T-cell (primary cell): ENCODE results near the gene MYO7A. TPM values are rescaled to one million over a fixed set of nuclear protein-coding genes. Genes with fewer than 3 reads are reported as not detected.
A peak's percentile ranks its signal among the peaks of the same experiment; 100 is the strongest.

Experiments
- ATAC-seq, 4 experiments: fragments of 200-7000 bp in 3 of 4; fragments of 150-1000 bp in 1 of 4; cut with Tn5 transposase; replicated peaks in 1 of 4; 1 replicate in 3 of 4; 2 replicates in 1 of 4; pipeline ENCODE4 v1.10.0; 2021; ENCODE audit warnings: moderate library complexity in 3 of 4, mild to moderate bottlenecking in 2 of 4, moderate number of reproducible peaks in 1 of 4
- CTCF ChIA-PET, 2 donors: fragments of 300-600 bp; sonication (Branson Sonifier 250); formaldehyde crosslinking; loops; one replicate each; lab custom pipeline; 2022; ENCODE audit warnings: antibody characterized with exemption in 2 of 2; lab: Charles Lee
- POLR2A ChIA-PET, 2 donors: fragments of 300-600 bp; sonication (Branson Sonifier 250); formaldehyde crosslinking; loops; one replicate each; lab custom pipeline; 2022; ENCODE audit warnings: antibody characterized with exemption in 2 of 2; lab: Charles Lee
- DNase-seq, 35 experiments: peaks; one replicate each; pipeline versions ENCODE4 v3.0.0 to v3.0.0-alpha.2; 2013 to 2023
- H3K27ac ChIP-seq: one replicate; pipeline ENCODE4 v1.5.1; 2013; ENCODE audit warnings: low read length
- H3K27me3 ChIP-seq, 2 experiments: replicated peaks in 1 of 2; 1 replicate in 1 of 2; 2 replicates in 1 of 2; pipeline versions ENCODE4 v1.6.1 to v1.7.0; 2013; ENCODE audit warnings: low read length in 1 of 2, mixed read lengths in 1 of 2; ENCODE audit not compliant: control insufficient read depth in 2 of 2, insufficient read depth in 2 of 2; ENCODE audit errors: extremely low read depth in 1 of 2
- H3K36me3 ChIP-seq, 2 donors: 1 replicate in 1 of 2; 2 replicates in 1 of 2; pipeline versions ENCODE4 v1.6.1 to v1.7.0; 2013; ENCODE audit warnings: low read length in 1 of 2; ENCODE audit not compliant: control insufficient read depth in 2 of 2, insufficient read depth in 1 of 2; ENCODE audit errors: extremely low read depth in 1 of 2
- H3K4me1 ChIP-seq, 2 experiments: 1 replicate in 1 of 2; 2 replicates in 1 of 2; pipeline versions ENCODE4 v1.6.1 to v1.7.0; 2013; ENCODE audit warnings: low read length in 2 of 2, mixed read lengths in 1 of 2; ENCODE audit not compliant: insufficient read depth in 2 of 2, control insufficient read depth in 1 of 2; ENCODE audit errors: extremely low read depth in 1 of 2
- H3K4me3 ChIP-seq, 2 donors: 1 replicate in 1 of 2; 2 replicates in 1 of 2; pipeline versions ENCODE4 v1.5.1 to v1.7.0; 2013; ENCODE audit warnings: mild to moderate bottlenecking in 2 of 2, low read length in 1 of 2, moderate library complexity in 1 of 2; ENCODE audit not compliant: control insufficient read depth in 1 of 2; ENCODE audit errors: extremely low read depth in 1 of 2
- H3K9me3 ChIP-seq: 2 replicates; pipeline ENCODE4 v1.7.0; 2013
- H3K27ac Mint-ChIP-seq, 2 donors: one replicate each; pipeline ENCODE4 v1.8.0; 2020 to 2021; ENCODE audit warnings: mild to moderate bottlenecking in 2 of 2, mixed read lengths in 2 of 2
- H3K27me3 Mint-ChIP-seq, 2 donors: one replicate each; pipeline ENCODE4 v1.8.0; 2021 to 2022; ENCODE audit warnings: mixed read lengths in 2 of 2
- H3K36me3 Mint-ChIP-seq: one replicate; pipeline ENCODE4 v1.8.0; 2021; ENCODE audit warnings: mixed read lengths
- H3K4me1 Mint-ChIP-seq, 3 donors: one replicate each; pipeline ENCODE4 v1.8.0; 2020 to 2022; ENCODE audit warnings: mixed read lengths in 3 of 3, mild to moderate bottlenecking in 1 of 3
- H3K4me3 Mint-ChIP-seq, 3 donors: one replicate each; pipeline ENCODE4 v1.8.0; 2020 to 2022; ENCODE audit warnings: mild to moderate bottlenecking in 3 of 3, mixed read lengths in 3 of 3, moderate library complexity in 3 of 3
- H3K9me3 Mint-ChIP-seq, 3 donors: one replicate each; pipeline ENCODE4 v1.8.0; 2020 to 2022; ENCODE audit warnings: mixed read lengths in 3 of 3
- WGBS: methylation state at CpG from one replicate; pipeline ENCODE4 v1.1.5; 2013; ENCODE audit warnings: missing lambda C conversion rate; ENCODE audit not compliant: insufficient coverage; 5-methylcytosine and 5-hydroxymethylcytosine counted together
- total RNA-seq, 35 experiments: library from RNA in 6 of 35; stranded (reverse) in 6 of 35; fragments of 120-200 nt in 1 of 35; gene quantifications; one replicate each; pipeline versions ENCODE4 v1.2.1 to v1.2.4 and lab custom pipeline; 2013 to 2026

The MYO7A gene
- total RNA-seq, 5 donors from 2014 or later (not counting 1 experiment from before 2014, with no cell fraction given) = 0.15 to 1.7 (median 0.44) TPM

DNA sequence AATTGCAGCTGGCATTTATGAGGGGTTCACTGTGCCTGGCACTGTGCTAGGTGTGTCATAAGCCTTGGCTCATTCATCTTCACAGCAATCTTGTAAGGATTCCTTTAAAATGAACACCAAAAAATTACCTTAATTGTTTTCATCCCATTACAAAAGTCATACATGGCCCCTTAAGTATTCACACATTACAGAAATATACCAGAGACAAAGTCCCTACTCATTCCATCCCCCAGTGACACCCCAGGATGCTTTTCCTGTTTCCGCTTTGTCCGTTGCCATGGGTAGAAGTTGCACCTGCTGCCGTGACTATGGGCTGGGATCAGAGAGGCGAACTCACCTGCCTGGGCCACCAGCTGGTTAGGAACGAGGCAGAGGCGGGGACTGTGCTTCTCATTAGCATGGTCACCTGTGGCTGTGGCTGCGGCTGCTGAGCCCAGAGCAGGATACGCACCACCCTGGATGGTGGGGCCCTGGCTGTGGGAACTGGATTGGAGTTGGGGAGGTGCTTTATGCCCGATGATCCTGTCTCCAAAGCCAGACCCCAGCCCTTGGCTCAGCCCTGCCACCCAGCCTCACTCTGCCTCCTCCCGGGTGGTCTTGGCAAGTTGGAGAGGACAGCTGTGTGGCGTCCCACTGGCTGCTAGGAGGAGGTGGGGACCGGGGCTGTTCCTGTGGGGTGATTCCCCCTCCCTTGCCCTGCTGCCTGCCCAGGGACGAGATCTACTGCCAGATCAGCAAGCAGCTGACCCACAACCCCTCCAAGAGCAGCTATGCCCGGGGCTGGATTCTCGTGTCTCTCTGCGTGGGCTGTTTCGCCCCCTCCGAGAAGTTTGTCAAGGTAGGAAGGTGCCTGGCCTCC, 60.8 kb downstream of the MYO7A start:
- H3K36me3 Mint-ChIP-seq = no peaks in the 10 kb centered on the region
- Histone ChIP-seq H3K4me1 (peaks cover 0 to 2% of the 10 kb centered on the region in 2 experiments), H3K4me3 (no peak overlapping the region), H3K27ac (no peak overlapping the region), H3K36me3 (no peaks in the 10 kb centered on the region), H3K9me3 (no peaks in the 10 kb centered on the region), H3K27me3 (peaks cover 0 to 3% of the 10 kb centered on the region in 2 experiments)
- DNase-seq = no peak
- no peak overlapping the region for H3K27ac Mint-ChIP-seq
- H3K4me3 Mint-ChIP-seq = no peak overlapping the region
- H3K9me3 Mint-ChIP-seq = no peaks in the 10 kb centered on the region
- 89% methylated on average over 12 of the region's 18 CpGs for WGBS
- no peak for ATAC-seq
- H3K27me3 Mint-ChIP-seq = no peaks in the 10 kb centered on the region
- H3K4me1 Mint-ChIP-seq = no peaks in the 10 kb centered on the region
- ChIA-PET CTCF (no interaction called here), POLR2A (no interaction called here)

DNA sequence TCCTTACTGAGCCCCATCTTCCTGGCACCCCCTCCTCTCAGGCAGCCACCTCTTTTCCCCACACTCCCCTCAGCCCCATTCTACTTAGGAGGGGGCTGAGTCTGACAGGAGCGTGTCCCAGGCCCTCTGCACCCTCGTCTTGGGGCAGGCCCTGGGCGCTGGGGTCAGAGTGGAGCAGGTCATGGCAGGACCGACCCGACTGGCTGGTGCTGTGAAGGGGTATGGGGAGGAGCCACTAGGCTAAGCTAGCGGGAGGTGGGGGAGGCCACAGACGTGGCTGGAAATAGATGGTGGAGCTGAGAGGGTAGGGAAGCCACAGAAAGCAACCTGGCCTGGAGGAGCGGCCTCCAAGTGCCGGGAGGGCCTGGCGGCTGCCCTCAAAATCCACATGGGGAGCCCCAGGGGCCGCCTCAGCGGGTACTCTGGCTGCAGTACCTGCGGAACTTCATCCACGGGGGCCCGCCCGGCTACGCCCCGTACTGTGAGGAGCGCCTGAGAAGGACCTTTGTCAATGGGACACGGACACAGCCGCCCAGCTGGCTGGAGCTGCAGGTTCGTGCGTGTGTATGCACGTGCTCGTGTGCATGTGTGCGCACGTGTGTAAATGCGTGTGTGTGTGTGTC, 61.7 kb downstream of the MYO7A start:
- Mint-ChIP-seq H3K27me3 (no peaks in the 10 kb centered on the region), H3K4me3 (no peak overlapping the region), H3K4me1 (no peaks in the 10 kb centered on the region), H3K9me3 (no peaks in the 10 kb centered on the region), H3K27ac (no peak overlapping the region), H3K36me3 (no peaks in the 10 kb centered on the region)
- no peaks in the 10 kb centered on the region for H3K36me3 ChIP-seq
- CTCF ChIA-PET = no interaction called here
- H3K27me3 ChIP-seq = peaks cover 0 to 3% of the 10 kb centered on the region in 2 experiments
- WGBS = 92% methylated on average over 18 of the region's 28 CpGs
- no peaks in the 10 kb centered on the region for H3K9me3 ChIP-seq
- H3K4me3 ChIP-seq = no peak overlapping the region
- no peak overlapping the region for H3K27ac ChIP-seq
- H3K4me1 ChIP-seq = peaks cover 0 to 2% of the 10 kb centered on the region in 2 experiments
- DNase-seq = no peak
- POLR2A ChIA-PET = no interaction called here
- ATAC-seq = no peak

DNA sequence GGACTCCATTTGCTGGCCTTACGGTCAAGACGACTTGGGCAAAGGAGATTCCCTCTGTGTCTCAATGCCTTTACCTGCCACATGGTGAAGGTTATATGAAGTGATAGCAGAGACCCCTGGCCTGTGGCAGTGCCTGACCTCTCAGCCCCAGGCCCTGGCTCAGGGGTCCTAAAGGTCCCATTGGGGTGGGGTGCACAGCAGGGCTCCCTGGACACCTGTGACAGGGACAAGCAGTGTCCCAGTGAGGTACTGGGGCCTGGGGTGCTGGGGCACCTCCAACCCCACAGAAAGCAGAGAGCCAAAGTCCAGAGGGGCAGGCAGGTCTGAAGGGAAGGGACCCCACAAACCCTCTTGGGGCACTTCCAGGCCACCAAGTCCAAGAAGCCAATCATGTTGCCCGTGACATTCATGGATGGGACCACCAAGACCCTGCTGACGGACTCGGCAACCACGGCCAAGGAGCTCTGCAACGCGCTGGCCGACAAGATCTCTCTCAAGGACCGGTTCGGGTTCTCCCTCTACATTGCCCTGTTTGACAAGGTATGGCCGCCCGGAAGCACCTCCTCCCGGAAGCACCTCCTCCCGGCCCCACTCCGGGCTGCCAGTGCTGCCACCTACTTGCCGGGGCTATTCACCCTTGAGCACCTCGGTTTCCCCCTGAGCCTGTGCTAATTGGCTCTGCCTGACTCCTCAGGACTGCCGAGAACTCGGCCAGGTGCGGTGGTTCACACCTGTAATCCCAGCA, 62.5 kb downstream of the MYO7A start:
- ChIA-PET POLR2A (no interaction called here), CTCF (no interaction called here)
- Mint-ChIP-seq H3K4me1 (no peaks in the 10 kb centered on the region), H3K27ac (no peak overlapping the region), H3K4me3 (no peak overlapping the region), H3K36me3 (no peaks in the 10 kb centered on the region), H3K9me3 (no peaks in the 10 kb centered on the region), H3K27me3 (no peaks in the 10 kb centered on the region)
- H3K4me1 ChIP-seq = peaks cover 0 to 2% of the 10 kb centered on the region in 2 experiments
- no peaks in the 10 kb centered on the region for H3K9me3 ChIP-seq
- DNase-seq = no peak
- H3K36me3 ChIP-seq = no peaks in the 10 kb centered on the region
- H3K4me3 ChIP-seq = no peak overlapping the region
- WGBS = 93% methylated on average over 21 of the region's 21 CpGs
- peaks cover 0 to 5% of the 10 kb centered on the region in 2 experiments for H3K27me3 ChIP-seq
- no peak for ATAC-seq
- H3K27ac ChIP-seq = no peak overlapping the region

DNA sequence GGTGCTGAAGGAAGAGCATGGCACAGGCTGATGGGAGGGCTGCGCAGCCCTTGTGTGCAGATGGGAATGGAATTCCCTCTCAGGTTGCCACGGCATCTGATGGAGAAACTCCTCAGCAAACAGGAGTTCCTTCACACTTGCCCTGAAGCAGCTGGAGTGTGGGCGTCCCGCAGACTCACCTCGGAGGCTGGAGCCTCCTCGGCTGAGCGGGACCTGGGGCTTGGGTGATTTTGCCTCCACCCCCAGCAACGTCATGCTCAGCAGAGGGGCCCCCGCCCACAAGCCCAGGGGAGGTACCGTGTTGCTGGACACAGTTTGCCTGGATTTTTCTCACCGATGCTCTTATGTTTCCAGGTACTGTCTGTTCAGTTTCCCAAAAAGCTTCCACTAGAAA, 63.4 kb downstream of the MYO7A start:
- CTCF ChIA-PET = no interaction called here

DNA sequence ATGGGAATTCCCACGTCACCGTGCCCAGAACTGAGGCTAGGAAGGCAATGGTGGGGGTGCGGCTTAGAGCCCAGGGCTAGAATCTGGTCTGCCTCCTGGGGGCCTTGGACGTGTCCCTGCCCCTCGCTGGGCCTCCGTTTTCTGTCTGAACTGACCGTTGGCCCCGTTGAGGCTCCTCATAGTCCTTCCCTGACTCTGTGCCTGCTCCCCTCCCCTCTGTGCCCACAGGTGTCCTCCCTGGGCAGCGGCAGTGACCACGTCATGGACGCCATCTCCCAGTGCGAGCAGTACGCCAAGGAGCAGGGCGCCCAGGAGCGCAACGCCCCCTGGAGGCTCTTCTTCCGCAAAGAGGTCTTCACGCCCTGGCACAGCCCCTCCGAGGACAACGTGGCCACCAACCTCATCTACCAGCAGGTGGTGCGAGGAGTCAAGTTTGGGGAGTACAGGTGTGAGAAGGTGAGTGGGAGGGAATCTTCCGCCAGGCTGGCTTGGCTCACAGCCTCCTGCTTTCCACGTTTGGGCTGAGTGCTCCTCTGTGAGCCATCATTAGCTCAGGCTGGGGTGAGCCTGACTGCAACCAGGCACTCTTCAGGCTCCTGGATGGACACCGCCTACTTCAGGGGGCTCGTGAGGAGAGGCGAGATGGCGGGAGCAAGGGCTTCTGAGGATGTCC, 63.9 kb downstream of the MYO7A start:
- no peaks in the 10 kb centered on the region for H3K36me3 ChIP-seq
- H3K27ac ChIP-seq = no peak overlapping the region
- no peaks in the 10 kb centered on the region for H3K9me3 ChIP-seq
- Mint-ChIP-seq H3K4me1 (no peaks in the 10 kb centered on the region), H3K4me3 (peak overlapping the region in 1 of 3 donors; percentile 64), H3K27ac (no peak overlapping the region), H3K27me3 (no peaks in the 10 kb centered on the region), H3K9me3 (no peaks in the 10 kb centered on the region), H3K36me3 (no peaks in the 10 kb centered on the region)
- ChIA-PET CTCF (no interaction called here), POLR2A (no interaction called here)
- DNase-seq (peak in 32 of 35 experiments; percentile 5 to 59 (median 36)), ATAC-seq (peak; percentile 15 to 90 (median 50))
- WGBS = 64% methylated on average over 23 of the region's 27 CpGs
- H3K4me1 ChIP-seq = peaks cover 0 to 2% of the 10 kb centered on the region in 2 experiments
- peaks cover 0 to 10% of the 10 kb centered on the region in 2 experiments for H3K27me3 ChIP-seq
- H3K4me3 ChIP-seq = no peak overlapping the region

More for the DNA sequence above, 63.4 kb downstream of the MYO7A start:
- Mint-ChIP-seq H3K9me3 (no peaks in the 10 kb centered on the region), H3K4me1 (no peaks in the 10 kb centered on the region), H3K27me3 (no peaks in the 10 kb centered on the region), H3K4me3 (peak overlapping the region in 1 of 3 donors; percentile 64), H3K36me3 (no peaks in the 10 kb centered on the region), H3K27ac (no peak overlapping the region)
- POLR2A ChIA-PET = no interaction called here
- peak in 1 of 4 experiments; percentile 30 for ATAC-seq
- H3K9me3 ChIP-seq = no peaks in the 10 kb centered on the region
- 88% methylated on average over 7 of the region's 11 CpGs for WGBS
- H3K4me1 ChIP-seq = peaks cover 0 to 2% of the 10 kb centered on the region in 2 experiments
- no peak overlapping the region for H3K27ac ChIP-seq
- no peak for DNase-seq
- H3K4me3 ChIP-seq = no peak overlapping the region
- peaks cover 0 to 8% of the 10 kb centered on the region in 2 experiments for H3K27me3 ChIP-seq
- H3K36me3 ChIP-seq = no peaks in the 10 kb centered on the region

DNA sequence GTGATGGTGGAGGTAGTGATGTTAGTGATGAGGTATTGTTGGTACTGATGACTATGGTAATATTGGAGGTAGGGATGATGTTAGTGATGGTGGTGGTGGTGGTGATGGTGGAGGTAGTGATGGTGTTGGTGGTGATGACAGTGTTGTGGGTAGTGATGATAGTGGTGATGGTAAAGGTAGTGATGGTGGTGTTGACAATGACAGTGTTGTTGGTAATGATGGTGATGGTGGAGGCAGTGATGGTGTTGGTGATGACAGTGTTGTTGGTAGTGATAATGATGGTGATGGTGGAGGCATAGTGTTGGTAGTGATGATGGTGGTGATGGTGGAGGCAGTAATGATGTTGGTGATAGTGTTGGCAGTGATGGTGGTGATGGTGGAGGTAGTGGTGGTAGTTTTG, 65.1 kb downstream of the MYO7A start:
- DNase-seq = no peak
- CTCF ChIA-PET = no interaction called here
- H3K27me3 Mint-ChIP-seq = no peaks in the 10 kb centered on the region
- no peak overlapping the region for H3K27ac Mint-ChIP-seq
- H3K27ac ChIP-seq = no peak overlapping the region
- no peaks in the 10 kb centered on the region for H3K9me3 Mint-ChIP-seq
- H3K9me3 ChIP-seq = no peaks in the 10 kb centered on the region
- H3K4me1 Mint-ChIP-seq = no peaks in the 10 kb centered on the region
- H3K4me1 ChIP-seq = no peaks in the 10 kb centered on the region
- no peak overlapping the region for H3K4me3 ChIP-seq
- no peak overlapping the region for H3K4me3 Mint-ChIP-seq
- H3K36me3 Mint-ChIP-seq = no peaks in the 10 kb centered on the region
- peaks cover 0 to 12% of the 10 kb centered on the region in 2 experiments for H3K27me3 ChIP-seq
- ATAC-seq = no peak
- POLR2A ChIA-PET = no interaction called here
- H3K36me3 ChIP-seq = no peaks in the 10 kb centered on the region
